Right atrium auricular region (tissue), 2 donors: ENCODE data around the gene FASLG. TPM values are rescaled to one million over a fixed set of nuclear protein-coding genes. Genes with fewer than 3 reads are reported as not detected.

Experiments used
- DNase-seq: peaks from one replicate; pipeline ENCODE4 v3.0.0-alpha.2; 2019; ENCODE audit warnings: low spot score
- H3K27ac ChIP-seq, 2 donors: fragments of 200-600 bp; sonication (generic); 1 replicate in 1 of 2; 2 replicates in 1 of 2; pipeline ENCODE4 v1.5.1; 2016 to 2019
- H3K27me3 ChIP-seq, 2 donors: fragments of 200-600 bp; sonication (generic); one replicate each; pipeline versions ENCODE4 v1.5.1 to v1.6.0; 2017 to 2019
- H3K36me3 ChIP-seq: fragments of 200-600 bp; sonication (generic); one replicate; pipeline ENCODE4 v1.5.1; 2016
- H3K4me1 ChIP-seq, 2 donors: fragments of 200-600 bp; sonication (generic); one replicate each; pipeline versions ENCODE4 v1.5.1 to v1.6.0; 2017 to 2019
- H3K4me3 ChIP-seq, 2 donors: fragments of 200-600 bp; sonication (generic); 1 replicate in 1 of 2; 2 replicates in 1 of 2; pipeline ENCODE4 v1.5.1; 2017 to 2019; ENCODE audit warnings: mild to moderate bottlenecking in 1 of 2, moderate library complexity in 1 of 2
- H3K9me3 ChIP-seq, 2 donors: fragments of 200-600 bp; sonication (generic); one replicate each; pipeline ENCODE4 v1.5.1; 2019
- CTCF ChIP-seq, 2 donors: fragments of 200-600 bp; sonication (generic); IDR thresholded peaks; one replicate each; pipeline ENCODE4 v1.5.1; 2019; ENCODE audit warnings: antibody characterized with exemption in 2 of 2
- total RNA-seq, 2 donors: library from RNA; depleted of rRNA; stranded (reverse); fragments of >200 nt; gene quantifications; one replicate each; pipeline ENCODE4 v1.1.0, GENCODE V29; 2016

The FASLG gene
- total RNA-seq, 2 donors from 2014 or later, result not detected

GRCh38 chr1:172699695-172700227 is 40.9 kb downstream of the FASLG start:
- no peaks in the 10 kb centered on the region for H3K36me3 ChIP-seq
- DNase-seq, result no peak
- no peaks in the 10 kb centered on the region for H3K9me3 ChIP-seq
- H3K4me3 ChIP-seq, result no peak overlapping the region
- H3K27me3 ChIP-seq, result no peaks in the 10 kb centered on the region
- peaks cover 0 to 9% of the 10 kb centered on the region in 2 donors for H3K4me1 ChIP-seq
- H3K27ac ChIP-seq, result peak overlapping the region in 1 of 2 donors; percentile 29
- no peak for TF ChIP-seq CTCF (IDR thresholded peaks at IDR 0.05)

GRCh38 chr1:172700556-172700955 is 41.7 kb downstream of the FASLG start:
- no peak for TF ChIP-seq CTCF (IDR thresholded peaks at IDR 0.05)
- no peak overlapping the region for H3K4me3 ChIP-seq
- no peak for DNase-seq
- no peak overlapping the region for H3K27ac ChIP-seq
- H3K9me3 ChIP-seq, result no peaks in the 10 kb centered on the region
- H3K36me3 ChIP-seq, result no peaks in the 10 kb centered on the region
- peaks cover 0 to 9% of the 10 kb centered on the region in 2 donors for H3K4me1 ChIP-seq
- H3K27me3 ChIP-seq, result no peaks in the 10 kb centered on the region

GRCh38 chr1:172704001-172704400 is 45.1 kb downstream of the FASLG start:
- Histone ChIP-seq H3K9me3 (no peaks in the 10 kb centered on the region), H3K4me3 (no peak overlapping the region), H3K36me3 (no peaks in the 10 kb centered on the region), H3K27ac (no peak overlapping the region), H3K4me1 (peaks cover 0 to 9% of the 10 kb centered on the region in 2 donors), H3K27me3 (no peaks in the 10 kb centered on the region)
- TF ChIP-seq CTCF (IDR thresholded peaks at IDR 0.05), result no peak
- no peak for DNase-seq

GRCh38 chr1:172704420-172705210 is 45.7 kb downstream of the FASLG start:
- H3K27me3 ChIP-seq, result no peaks in the 10 kb centered on the region
- H3K4me3 ChIP-seq, result no peak overlapping the region
- TF ChIP-seq CTCF (IDR thresholded peaks at IDR 0.05), result no peak
- DNase-seq, result no peak
- no peaks in the 10 kb centered on the region for H3K9me3 ChIP-seq
- H3K36me3 ChIP-seq, result no peaks in the 10 kb centered on the region
- H3K27ac ChIP-seq, result no peak overlapping the region
- peaks cover 0 to 5% of the 10 kb centered on the region in 2 donors for H3K4me1 ChIP-seq

- TF ChIP-seq CTCF (IDR thresholded peaks at IDR 0.05), result no peak
- Histone ChIP-seq H3K36me3 (no peaks in the 10 kb centered on the region), H3K27me3 (no peaks in the 10 kb centered on the region), H3K9me3 (no peaks in the 10 kb centered on the region), H3K27ac (no peak overlapping the region), H3K4me1 (no peaks in the 10 kb centered on the region), H3K4me3 (no peak overlapping the region)
- DNase-seq, result no peak
These were observed 49.5 kb downstream of the FASLG start for GRCh38 chr1:172708452-172708851.
